GM13976 (cell line): ENCODE results near the gene TMEM139.

Experiments used
- DNase-seq: peaks from one replicate; pipeline ENCODE4 v3.0.0; 2012; ENCODE audit warnings: low spot score
- in situ Hi-C: fragments of 300-500 bp; cut with MboI; formaldehyde crosslinking; loops from one replicate; pipeline ENCODE4 v1.12.0; 2022; ENCODE audit warnings: low sequenced_read_pairs, mixed read lengths, inconsistent platforms; ENCODE audit not compliant: unreplicated experiment
- TF ChIP-seq, protein P1 (sequence below): IDR thresholded peaks from 2 replicates; pipeline ENCODE4 v1.5.1; 2012; ENCODE audit warnings: borderline replicate concordance, mild to moderate bottlenecking; ENCODE audit not compliant: insufficient read depth; ENCODE audit errors: extremely low read depth, missing control alignments, control extremely low read depth

TMEM139 gene

DNA sequence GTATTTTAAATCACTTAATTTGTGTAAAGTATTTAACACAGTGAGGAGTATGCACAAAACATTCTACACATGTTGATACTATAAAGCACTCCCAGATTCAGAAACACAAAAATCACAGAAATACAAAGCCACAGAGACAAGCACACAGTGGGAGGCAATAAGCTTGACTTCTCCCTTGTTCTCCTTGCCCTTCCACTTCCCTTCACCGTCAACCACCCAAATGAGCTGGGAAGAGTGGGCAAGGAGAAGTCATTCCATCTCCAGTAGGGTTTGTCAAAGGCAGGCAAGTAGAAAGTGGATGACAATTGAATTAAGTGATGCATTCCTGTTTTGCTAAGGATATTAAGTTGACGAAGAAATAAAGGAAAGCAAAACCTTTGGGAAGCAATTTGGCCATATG is 4.2 kb upstream of the TMEM139 start:
- no peak for DNase-seq
- in situ Hi-C loops, result no loop called here
- TF ChIP-seq, protein P1, sequence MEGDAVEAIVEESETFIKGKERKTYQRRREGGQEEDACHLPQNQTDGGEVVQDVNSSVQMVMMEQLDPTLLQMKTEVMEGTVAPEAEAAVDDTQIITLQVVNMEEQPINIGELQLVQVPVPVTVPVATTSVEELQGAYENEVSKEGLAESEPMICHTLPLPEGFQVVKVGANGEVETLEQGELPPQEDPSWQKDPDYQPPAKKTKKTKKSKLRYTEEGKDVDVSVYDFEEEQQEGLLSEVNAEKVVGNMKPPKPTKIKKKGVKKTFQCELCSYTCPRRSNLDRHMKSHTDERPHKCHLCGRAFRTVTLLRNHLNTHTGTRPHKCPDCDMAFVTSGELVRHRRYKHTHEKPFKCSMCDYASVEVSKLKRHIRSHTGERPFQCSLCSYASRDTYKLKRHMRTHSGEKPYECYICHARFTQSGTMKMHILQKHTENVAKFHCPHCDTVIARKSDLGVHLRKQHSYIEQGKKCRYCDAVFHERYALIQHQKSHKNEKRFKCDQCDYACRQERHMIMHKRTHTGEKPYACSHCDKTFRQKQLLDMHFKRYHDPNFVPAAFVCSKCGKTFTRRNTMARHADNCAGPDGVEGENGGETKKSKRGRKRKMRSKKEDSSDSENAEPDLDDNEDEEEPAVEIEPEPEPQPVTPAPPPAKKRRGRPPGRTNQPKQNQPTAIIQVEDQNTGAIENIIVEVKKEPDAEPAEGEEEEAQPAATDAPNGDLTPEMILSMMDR, result no peak

GRCh38 chr7:143281529-143281928 is 3.2 kb upstream of the TMEM139 start:
- in situ Hi-C loops, result no loop called here
- TF ChIP-seq, protein P1, result no peak
- no peak for DNase-seq

GRCh38 chr7:143282124-143282523 is 2.6 kb upstream of the TMEM139 start:
- no peak for DNase-seq
- in situ Hi-C loops, result no loop called here
- TF ChIP-seq, protein P1, result no peak

- TF ChIP-seq, protein P1, result no peak
- no peak for DNase-seq
- in situ Hi-C loops, result no loop called here
These were observed 1.4 kb upstream of the TMEM139 start for GRCh38 chr7:143283381-143283780.

GRCh38 chr7:143285470-143285778 is 666 bp downstream of the TMEM139 start:
- in situ Hi-C loops, result no loop called here
- TF ChIP-seq, protein P1, result no peak
- DNase-seq, result no peak

DNA sequence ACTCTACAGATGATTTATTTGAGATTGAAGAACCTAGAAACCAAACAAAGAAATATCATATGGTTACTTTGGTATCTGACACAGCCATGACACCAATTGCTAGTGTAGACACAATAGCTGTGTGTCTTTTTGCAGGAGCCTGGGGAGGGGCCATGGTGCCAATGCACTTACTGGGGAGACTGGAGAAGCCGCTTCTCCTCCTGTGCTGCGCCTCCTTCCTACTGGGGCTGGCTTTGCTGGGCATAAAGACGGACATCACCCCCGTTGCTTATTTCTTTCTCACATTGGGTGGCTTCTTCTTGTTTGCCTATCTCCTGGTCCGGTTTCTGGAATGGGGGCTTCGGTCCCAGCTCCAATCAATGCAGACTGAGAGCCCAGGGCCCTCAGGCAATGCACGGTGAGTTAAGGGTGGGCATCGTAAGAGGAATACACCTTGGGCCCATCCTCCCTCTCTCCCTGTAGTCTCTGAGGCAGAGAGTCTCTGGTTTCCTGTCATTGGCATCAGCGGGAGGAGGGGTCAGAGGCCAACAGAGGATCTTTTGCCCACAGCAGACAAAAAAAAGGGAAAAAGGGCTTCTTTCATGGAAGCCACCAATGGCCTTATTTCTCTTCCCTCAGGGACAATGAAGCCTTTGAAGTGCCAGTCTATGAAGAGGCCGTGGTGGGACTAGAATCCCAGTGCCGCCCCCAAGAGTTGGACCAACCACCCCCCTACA is 1.2 kb downstream of the TMEM139 start:
- TF ChIP-seq, protein P1, result no peak
- in situ Hi-C loops, result no loop called here
- DNase-seq, result no peak
